GM12891 (cell line): Measurements from ENCODE around the gene FBLN5.

ENCODE experiments used
- DNase-seq: peaks from one replicate; pipeline ENCODE4 v3.0.0; 2011; ENCODE audit warnings: low spot score; ENCODE audit not compliant: insufficient read length
- FAIRE-seq: peaks from 2 replicates; lab custom pipeline; 2011; peaks lifted over from hg19 to GRCh38; lab: Jason Lieb, UNC
- PAX5 ChIP-seq: IDR thresholded peaks from 2 replicates; pipeline ENCODE4 v1.6.1; 2011; ENCODE audit warnings: low read length, moderate library complexity, mild to moderate bottlenecking; ENCODE audit not compliant: insufficient read depth, severe bottlenecking
- POLR2A ChIP-seq: IDR thresholded peaks from 2 replicates; pipeline ENCODE4 v1.6.1; 2011; ENCODE audit warnings: low read depth, low read length, control low read depth
- POLR2AphosphoS5 ChIP-seq: IDR thresholded peaks from 2 replicates; pipeline ENCODE4 v1.6.1; 2011; ENCODE audit warnings: low read depth, low read length, control low read depth
- POU2F2 ChIP-seq: IDR thresholded peaks from 2 replicates; pipeline ENCODE4 v1.6.1; 2011; ENCODE audit warnings: low read depth, mild to moderate bottlenecking, control low read depth, low read length, moderate library complexity
- SPI1 ChIP-seq: IDR thresholded peaks from 2 replicates; pipeline ENCODE4 v1.6.1; 2011; ENCODE audit warnings: low read depth, low read length, control low read depth
- TAF1 ChIP-seq: IDR thresholded peaks from 2 replicates; pipeline ENCODE4 v1.6.1; 2011; ENCODE audit warnings: low read depth, low read length, control low read depth

The FBLN5 gene

DNA sequence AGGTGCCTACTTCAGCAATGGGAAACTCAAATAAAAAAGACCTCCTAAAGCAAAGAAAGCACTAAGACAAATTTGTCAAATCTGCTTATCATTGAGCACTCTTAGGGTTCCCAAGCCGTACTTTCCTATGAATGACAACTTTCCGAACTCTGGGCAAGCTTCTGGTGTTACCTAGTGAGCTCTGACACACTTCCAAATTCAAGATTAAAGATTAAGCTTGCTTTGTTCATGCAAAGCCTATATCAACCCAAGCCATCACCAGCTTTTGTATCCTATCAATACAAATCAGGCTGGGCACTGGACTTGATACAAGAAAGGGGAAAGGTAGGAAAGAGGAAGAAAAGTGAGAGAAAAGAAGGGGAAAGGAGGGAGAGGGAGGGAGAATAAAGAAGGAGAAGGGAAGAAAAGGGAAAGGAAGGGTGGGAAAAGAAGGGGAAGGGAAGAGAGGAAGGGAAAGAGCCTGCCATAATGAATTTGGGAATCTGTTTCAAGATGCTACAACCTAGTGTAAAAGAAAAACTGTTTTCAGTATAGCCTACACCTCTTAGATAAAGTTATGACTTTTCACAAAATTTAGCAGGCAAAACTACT, 23.8 kb upstream of the FBLN5 start:
- FAIRE-seq (no peak), DNase-seq (no peak)
- TF ChIP-seq PAX5 (no peak), POLR2A (no peak), TAF1 (no peak), POU2F2 (no peak), POLR2AphosphoS5 (no peak), SPI1 (no peak)

DNA sequence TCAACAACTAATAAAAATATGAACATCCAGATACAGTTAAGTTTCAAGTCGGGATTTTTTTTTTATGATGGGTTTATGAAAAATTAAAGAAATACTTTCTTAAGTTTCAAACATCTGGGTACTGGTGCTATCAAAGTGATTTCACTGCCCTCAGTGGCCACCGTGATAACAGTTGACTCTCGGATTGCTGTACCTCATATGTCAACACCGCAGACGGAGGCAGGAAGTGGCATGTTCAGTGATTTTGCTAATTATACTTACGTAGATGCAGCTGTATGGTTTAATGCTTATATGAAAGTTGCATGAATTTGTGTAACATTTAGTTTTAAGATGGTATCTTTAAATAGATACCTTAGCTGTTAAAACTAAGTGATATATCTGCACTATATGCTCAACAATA, 20.8 kb upstream of the FBLN5 start:
- no peak for TF ChIP-seq SPI1
- TF ChIP-seq TAF1, result no peak
- no peak for TF ChIP-seq PAX5
- no peak for TF ChIP-seq POU2F2
- no peak for TF ChIP-seq POLR2A
- no peak for TF ChIP-seq POLR2AphosphoS5
- DNase-seq (no peak), FAIRE-seq (no peak)

- TF ChIP-seq PAX5, result no peak
- TF ChIP-seq TAF1, result no peak
- TF ChIP-seq POU2F2, result no peak
- no peak for TF ChIP-seq POLR2A
- TF ChIP-seq POLR2AphosphoS5, result no peak
- no peak for TF ChIP-seq SPI1
- DNase-seq, result no peak
- FAIRE-seq, result no peak
These were observed 17.2 kb upstream of the FBLN5 start for GRCh38 chr14:91964724-91965123.

DNA sequence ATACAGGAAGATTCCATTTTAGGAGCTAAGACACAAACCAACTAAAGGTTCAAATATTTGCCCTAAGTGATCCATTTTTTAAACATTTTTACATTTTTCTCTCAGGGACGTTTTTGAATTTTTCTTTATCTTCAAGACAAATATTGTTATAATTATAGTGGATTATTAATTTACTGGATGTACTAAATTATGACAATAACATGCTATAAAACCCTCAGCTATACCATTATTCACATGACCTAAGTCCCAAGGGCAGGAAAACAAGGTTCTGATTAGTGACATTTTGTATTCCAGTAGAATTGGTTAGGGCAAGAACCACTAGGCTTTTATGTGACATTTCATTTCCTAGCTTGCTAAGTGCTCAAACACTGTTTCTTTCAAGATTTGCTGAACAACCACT, 16.5 kb upstream of the FBLN5 start:
- DNase-seq, result no peak
- no peak for TF ChIP-seq POLR2A
- TF ChIP-seq POU2F2, result no peak
- no peak for TF ChIP-seq PAX5
- no peak for TF ChIP-seq POLR2AphosphoS5
- TF ChIP-seq SPI1, result no peak
- no peak for TF ChIP-seq TAF1
- FAIRE-seq, result no peak

- TF ChIP-seq POLR2AphosphoS5 (no peak), PAX5 (no peak), POLR2A (no peak), TAF1 (no peak), SPI1 (no peak), POU2F2 (no peak)
- DNase-seq, result no peak
- FAIRE-seq, result no peak
These were observed 16.0 kb upstream of the FBLN5 start for GRCh38 chr14:91963465-91963864.

DNA sequence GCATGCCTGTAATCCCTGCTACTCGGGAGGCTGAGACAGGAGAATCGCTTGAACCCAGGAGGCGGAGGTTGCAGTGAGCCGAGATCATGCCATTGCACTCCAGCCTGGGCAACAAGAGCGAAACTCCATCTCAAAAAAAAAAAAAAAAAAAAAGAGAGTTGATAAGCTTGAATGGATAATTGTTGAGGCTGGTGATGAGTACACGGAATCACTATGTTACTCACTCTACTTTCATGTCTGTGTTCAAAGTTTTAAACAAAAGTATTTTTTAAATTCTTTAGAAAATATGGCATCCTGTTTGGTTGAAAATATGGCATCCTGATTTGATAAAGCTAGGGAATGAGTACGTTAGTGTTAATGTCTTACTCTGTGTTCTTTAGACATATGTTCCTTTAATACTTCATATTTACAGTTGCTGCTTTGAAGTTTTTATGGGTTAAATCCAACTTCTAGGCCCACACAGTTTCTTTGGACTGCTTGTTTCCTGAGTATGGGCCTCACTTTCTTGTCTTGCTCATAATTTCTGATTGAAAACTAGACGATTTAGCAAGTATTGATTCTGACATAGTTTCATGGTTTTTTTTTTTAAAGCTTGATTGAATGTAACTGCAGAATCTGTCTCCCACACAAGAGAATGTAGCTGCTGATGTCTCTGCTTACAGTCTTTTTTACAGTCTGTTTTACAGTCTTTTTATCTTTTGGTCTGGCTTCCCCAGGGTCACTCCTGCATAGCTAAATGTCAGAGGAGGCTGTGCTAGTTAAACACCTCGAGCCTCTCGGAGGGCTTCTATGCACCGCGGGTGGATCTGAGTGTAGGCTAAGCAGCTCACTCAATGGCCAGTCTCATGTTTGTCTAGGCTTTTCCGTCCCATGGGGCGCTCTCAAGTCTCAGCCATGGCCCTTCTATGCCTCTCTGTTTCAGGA, 14.1 kb upstream of the FBLN5 start:
- FAIRE-seq (no peak), DNase-seq (no peak)
- no peak for TF ChIP-seq POLR2A
- no peak for TF ChIP-seq SPI1
- no peak for TF ChIP-seq TAF1
- TF ChIP-seq PAX5, result no peak
- TF ChIP-seq POU2F2, result no peak
- TF ChIP-seq POLR2AphosphoS5, result no peak

GRCh38 chr14:91957876-91958313, 10.4 kb upstream of the FBLN5 start:
- FAIRE-seq, result no peak
- TF ChIP-seq POU2F2 (no peak), TAF1 (no peak), POLR2AphosphoS5 (no peak), POLR2A (no peak), SPI1 (no peak), PAX5 (no peak)
- DNase-seq, result no peak

GRCh38 chr14:91956616-91957015, 9.1 kb upstream of the FBLN5 start:
- TF ChIP-seq TAF1 (no peak), POU2F2 (no peak), SPI1 (no peak), PAX5 (no peak), POLR2AphosphoS5 (no peak), POLR2A (no peak)
- FAIRE-seq (no peak), DNase-seq (no peak)

GRCh38 chr14:91955168-91955567, 7.7 kb upstream of the FBLN5 start:
- no peak for FAIRE-seq
- no peak for TF ChIP-seq TAF1
- TF ChIP-seq POLR2A, result no peak
- no peak for TF ChIP-seq POLR2AphosphoS5
- no peak for TF ChIP-seq SPI1
- no peak for TF ChIP-seq POU2F2
- no peak for TF ChIP-seq PAX5
- DNase-seq, result no peak
